Pulmonary artery endothelial cell (primary cell): Measurements from ENCODE around the gene SERBP1. TPM values are rescaled to one million over a fixed set of nuclear protein-coding genes. Genes with fewer than 3 reads are reported as not detected.
"Not testable (repeated sequence)": the region's sequence is repeated elsewhere in the genome, so short reads cannot be mapped to it uniquely, and the experiment has no call there.

ENCODE experiments used
- DNase-seq: peaks from one replicate; pipeline ENCODE4 v3.0.0-alpha.2; 2011; ENCODE audit warnings: low read depth, low spot score
- total RNA-seq: library from RNA; depleted of rRNA; stranded (reverse); fragments of >200 nt; gene quantifications from 2 replicates; pipeline ENCODE4 v1.2.3, GENCODE V29; 2014

SERBP1 gene
- total RNA-seq, 1 donor from 2014 or later = 349 TPM

DNA sequence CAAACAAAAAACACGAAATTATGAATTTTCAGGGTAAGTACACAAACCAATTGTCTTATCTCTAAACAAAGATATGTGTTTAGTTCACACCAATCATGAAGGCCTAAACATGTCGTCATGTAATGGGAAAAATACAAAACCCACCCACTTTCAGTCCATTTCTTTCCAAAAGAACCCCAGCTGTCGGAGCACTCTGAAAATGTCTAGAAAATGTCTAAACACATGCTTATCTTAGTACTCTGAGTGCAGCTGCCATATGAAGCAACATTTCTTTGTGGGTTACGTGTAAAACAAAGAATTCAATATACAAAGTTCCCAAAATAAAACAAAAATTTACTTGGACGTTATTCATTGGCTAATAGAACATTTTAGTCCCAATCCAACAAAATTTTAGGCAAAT is 22.7 kb downstream of the SERBP1 start:
- DNase-seq = no peak

- DNase-seq = no peak
Measured at GRCh38 chr1:67405473-67406245, 24.5 kb downstream of the SERBP1 start.

- DNase-seq = no peak
Measured at GRCh38 chr1:67404212-67404620, 26.0 kb downstream of the SERBP1 start.

- no peak for DNase-seq
Measured at GRCh38 chr1:67401443-67401842, 28.8 kb downstream of the SERBP1 start.

DNA sequence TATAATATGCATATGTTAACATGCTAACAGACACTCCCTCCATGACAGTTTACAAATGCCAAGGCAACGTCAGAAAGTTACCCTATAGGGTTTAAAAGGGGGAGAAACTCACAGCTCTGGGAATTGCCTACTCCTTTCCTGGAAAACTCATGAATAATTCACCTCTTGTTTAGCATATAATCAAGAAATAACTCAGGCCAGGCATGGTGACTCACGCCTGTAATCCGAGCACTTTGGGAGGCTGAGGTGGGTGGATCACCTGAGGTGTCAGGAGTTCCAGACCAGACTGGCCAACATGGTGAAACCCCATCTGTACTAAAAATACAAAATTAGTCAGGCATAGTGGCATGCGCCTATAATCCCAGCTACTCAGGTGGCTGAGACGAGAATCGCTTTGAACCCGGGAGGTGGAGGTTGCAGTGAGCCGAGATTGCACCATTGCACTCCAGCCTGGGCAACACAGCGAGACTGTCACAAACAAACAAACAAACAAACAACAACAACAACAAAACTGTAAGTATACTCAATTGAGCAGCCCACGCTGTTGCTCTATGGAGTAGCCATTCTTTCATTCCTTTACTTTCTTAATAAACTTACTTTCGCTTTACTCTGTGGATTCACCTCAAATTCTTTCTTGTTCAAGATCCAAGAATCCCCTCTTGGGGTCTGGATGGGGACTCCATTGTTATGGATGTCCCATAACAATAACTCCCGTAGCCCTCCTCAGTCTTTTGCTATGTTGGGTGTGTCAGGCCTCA is 30.0 kb downstream of the SERBP1 start:
- DNase-seq = not testable (repeated sequence)

GRCh38 chr1:67399199-67399993 is 30.8 kb downstream of the SERBP1 start:
- DNase-seq = no peak

GRCh38 chr1:67394548-67394947 is 35.7 kb downstream of the SERBP1 start:
- no peak for DNase-seq

DNA sequence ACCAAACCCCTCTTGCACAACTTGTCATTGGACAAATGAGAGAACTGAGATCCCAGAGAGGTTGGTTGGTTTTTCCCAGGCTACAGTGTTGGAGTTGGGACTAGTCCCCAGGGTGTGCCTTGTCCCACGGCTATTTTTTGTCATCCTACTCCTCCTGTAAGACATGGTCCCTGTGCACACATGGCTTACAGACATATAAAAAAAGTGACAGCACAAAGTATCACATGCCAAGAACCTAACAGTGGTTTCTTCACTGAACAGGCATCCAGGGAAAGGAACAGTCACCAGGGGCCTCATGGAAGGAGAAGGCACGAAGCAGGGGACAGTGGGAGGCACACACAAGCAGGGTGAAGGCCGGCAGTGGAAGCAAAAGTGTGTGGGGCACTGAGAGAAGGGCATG is 36.5 kb downstream of the SERBP1 start:
- no peak for DNase-seq

- no peak for DNase-seq
Measured at GRCh38 chr1:67393240-67393639, 37.0 kb downstream of the SERBP1 start.

- no peak for DNase-seq
Measured at GRCh38 chr1:67390041-67390887, 39.9 kb downstream of the SERBP1 start.

DNA sequence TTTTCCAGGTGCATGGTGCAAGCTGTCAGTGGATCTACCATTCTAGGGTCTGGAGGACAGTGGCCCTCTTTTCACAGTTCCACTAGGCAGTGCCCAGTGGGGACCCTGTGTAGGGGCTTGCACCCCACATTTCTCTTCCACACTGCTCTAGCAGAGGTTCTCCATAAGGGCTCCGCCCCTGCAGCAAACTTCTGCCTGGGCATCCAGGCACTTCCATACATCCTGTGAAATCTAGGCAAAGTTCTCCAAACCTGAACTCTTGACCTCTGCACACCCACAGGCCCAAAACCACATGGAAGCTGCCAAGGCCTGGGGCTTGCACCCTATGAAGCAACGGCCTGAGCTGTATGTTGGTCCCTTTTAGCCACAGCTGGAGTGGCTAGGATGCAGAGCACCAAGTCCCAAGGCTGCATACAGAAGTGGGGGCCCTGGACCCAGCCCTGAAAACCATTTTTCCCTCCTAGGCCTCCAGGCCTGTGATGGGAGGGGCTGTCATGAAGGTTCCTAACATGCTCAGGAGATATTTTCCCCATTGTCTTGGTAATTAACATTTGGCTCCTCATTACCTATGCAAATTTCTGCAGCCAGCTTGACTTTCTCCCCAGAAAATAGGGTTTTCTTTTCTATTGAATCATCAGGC is 46.1 kb downstream of the SERBP1 start:
- DNase-seq = no peak

DNA sequence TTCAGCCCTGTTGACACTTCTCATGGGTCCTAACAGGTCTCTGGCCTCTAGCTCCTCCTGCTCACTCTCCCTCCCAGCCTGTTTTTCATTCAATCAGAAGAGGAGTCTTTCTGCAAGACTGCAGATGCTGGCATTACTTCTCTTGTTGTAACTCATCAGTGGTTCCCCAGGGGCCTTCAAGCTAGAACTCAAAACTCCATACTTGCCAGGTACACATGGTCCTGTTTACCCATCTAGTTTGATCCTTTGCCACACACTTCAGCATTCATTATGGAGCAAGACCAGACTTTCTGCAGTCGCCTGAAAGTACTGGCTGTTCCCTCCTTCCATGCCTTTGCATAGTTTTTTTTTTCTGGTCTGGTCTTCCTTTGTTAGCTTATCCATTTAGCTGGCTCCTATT is 47.9 kb downstream of the SERBP1 start:
- DNase-seq = no peak

DNA sequence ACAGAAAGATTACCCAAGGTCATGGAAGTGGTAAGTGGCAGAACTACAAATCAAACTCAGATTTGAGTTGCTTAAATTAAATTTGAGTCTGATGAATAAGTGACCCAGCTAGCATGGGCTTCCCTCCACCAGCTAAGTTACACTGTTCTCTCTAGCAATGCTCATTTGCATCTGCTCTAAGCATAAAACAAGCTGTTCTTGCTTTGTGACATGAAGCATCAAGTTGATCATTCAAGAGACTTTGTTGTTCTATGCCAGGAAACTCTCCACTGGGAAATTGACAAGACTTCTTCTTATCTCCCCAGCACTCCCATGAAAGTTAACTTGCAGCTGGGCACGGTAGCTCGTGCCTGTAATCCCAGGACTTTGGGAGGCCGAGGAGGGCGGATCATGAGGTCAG is 49.0 kb downstream of the SERBP1 start:
- DNase-seq = no peak

DNA sequence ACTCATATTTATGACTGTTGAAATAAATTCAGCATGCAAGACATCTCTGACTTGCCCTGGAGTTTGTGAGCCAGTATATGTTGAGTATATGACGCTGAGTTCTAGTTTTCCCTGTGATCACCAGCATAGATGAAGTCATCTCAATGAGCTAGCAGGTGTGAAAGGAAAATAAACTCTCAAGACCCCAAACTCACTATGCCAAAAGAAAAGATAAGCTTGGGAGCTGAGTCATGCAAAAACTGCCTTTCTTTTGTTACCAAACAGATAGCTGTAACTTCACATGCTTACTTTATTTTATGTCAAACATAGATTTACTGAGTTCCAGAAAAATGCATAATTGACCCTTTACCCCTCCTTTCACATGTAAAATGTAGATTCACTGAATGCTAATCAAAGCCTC is 52.9 kb downstream of the SERBP1 start:
- no peak for DNase-seq

DNA sequence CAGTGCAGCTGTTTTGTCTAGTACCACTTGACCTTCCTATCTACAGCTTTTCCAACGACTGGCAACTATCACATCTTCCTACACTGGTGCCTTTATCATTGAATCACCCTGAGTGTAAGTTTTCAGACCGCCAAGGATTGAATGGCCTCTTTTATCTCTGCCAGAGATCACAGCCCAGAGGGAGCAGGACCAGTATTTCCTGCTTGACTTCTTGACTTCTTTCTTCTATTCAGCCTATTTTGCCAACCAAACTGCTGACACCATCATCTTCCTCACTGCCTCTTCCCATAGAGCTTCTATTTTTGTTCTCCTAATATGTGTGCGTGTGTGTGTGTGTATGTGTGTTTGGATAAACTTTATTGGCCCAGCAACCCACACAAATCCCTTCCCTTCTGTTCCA is 53.8 kb downstream of the SERBP1 start:
- DNase-seq = no peak

DNA sequence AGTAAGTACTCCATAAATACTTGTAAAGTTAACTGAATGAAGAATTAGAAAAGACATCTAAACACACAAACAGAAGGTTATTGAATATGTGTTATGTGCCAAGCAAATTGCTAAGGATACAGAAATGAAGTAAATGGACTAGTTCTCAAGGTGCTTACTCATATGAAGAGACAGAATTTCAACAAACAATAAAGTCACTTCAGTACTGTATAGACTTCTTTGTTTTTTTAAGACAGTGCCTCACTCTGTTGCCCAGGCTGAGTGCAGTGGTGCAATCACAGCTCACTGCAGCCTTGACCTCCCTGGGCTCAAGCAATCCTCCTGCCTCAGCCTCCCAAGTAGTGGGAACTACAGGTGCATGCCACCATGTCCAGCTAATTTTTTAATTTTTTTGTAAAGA is 57.3 kb downstream of the SERBP1 start:
- no peak for DNase-seq

DNA sequence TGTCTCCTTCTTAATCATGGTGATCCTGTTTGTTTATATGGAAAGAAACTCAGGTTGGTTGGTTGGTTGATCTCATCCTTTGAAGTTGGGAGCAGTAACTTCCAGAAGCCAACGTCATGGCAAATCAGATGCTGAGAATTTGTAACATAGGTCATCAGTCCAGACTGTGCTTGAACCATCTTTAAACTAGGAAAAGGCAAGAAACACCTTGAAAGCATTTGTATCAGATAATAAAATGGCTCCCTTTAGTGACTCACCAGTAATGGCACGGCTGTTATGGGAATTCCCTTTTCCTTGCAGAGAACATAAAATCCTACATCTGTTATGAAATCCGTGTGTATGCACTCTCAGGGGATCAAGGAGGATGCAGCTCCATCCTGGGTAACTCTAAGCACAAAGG is 58.1 kb downstream of the SERBP1 start:
- DNase-seq = no peak

DNA sequence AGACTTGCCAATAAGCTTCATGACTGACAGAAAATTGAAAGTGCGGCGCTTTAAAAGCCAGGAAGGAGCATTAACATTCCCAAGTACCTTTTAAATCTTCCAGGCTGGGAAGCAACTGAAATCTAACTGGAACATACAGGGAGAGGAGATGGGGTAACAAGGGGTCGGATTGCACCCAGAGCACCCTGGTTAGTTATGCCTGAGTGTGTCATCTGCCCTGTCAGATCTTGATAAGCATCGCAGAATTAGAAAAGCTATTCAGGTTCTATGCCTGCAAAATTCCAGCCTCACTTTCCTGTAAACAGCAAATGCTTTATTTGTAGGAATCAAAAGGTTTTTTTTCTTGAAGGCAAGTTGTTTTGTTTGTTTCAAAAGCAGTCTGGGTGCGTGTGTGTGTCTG is 58.5 kb downstream of the SERBP1 start:
- DNase-seq = no peak

- DNase-seq = no peak
Measured at GRCh38 chr1:67371043-67371442, 59.2 kb downstream of the SERBP1 start.

DNA sequence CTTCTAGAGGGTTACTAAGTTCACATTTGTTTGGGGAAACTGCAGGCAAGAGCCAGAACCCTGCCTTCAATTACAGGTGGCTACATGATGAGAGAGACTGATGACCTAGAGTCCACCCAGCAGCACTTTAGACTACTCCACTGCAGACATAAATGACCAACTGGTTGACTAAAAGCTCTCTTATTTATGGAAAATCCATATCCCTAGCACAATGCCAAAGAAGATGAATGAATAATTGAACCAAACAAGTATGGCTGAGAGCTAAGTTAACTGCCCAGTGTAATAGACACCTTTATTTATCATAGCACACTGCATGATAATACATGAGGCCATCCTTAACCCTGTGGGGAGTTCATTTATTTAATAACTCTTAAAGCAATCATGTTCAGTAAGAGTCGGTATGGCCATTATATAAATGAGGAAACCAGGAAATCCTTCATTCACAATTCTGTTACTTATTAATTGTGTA is 62.1 kb downstream of the SERBP1 start:
- no peak for DNase-seq
